H1 (cell line): ENCODE data around the gene ARRB1. TPM values are rescaled to one million over a fixed set of nuclear protein-coding genes. Genes with fewer than 3 reads are reported as not detected.

Experiments
- CTCF ChIA-PET: fragments of 300-600 bp; sonication (Branson Sonifier 250); formaldehyde crosslinking; loops from one replicate; lab custom pipeline; 2021; ENCODE audit not compliant: partially characterized antibody; lab: Charles Lee
- POLR2A ChIA-PET: fragments of 300-600 bp; sonication (Branson Sonifier 250); formaldehyde crosslinking; loops from one replicate; lab custom pipeline; 2021; ENCODE audit warnings: inconsistent platforms; ENCODE audit not compliant: partially characterized antibody; lab: Charles Lee
- DNase-seq, 2 experiments: peaks; one replicate each; pipeline versions ENCODE4 v3.0.0 to v3.0.0-alpha.2; 2010 to 2022; ENCODE audit warnings: low spot score in 2 of 2, low read depth in 1 of 2, mixed read lengths in 1 of 2
- FAIRE-seq: peaks from 2 replicates; lab custom pipeline; 2011; peaks lifted over from hg19 to GRCh38; lab: Jason Lieb, UNC
- H2AFZ ChIP-seq: 2 replicates; pipeline ENCODE4 v1.8.1; 2012; ENCODE audit warnings: low read length, inconsistent platforms
- H2AK5ac ChIP-seq: 2 replicates; pipeline ENCODE4 v1.6.1; 2013; ENCODE audit warnings: low read depth, low read length
- H2BK120ac ChIP-seq: replicated peaks from 2 replicates; pipeline ENCODE3; 2013; ENCODE audit warnings: low read depth, low read length, inconsistent platforms
- H2BK12ac ChIP-seq: 2 replicates; pipeline ENCODE4 v1.6.1; 2013; ENCODE audit warnings: low read depth, low read length
- H2BK15ac ChIP-seq: 2 replicates; pipeline ENCODE4 v1.6.1; 2013; ENCODE audit warnings: low read length
- H2BK20ac ChIP-seq: 2 replicates; pipeline ENCODE4 v1.6.1; 2013; ENCODE audit warnings: low read length
- H2BK5ac ChIP-seq: 2 replicates; pipeline ENCODE4 v1.6.1; 2013; ENCODE audit warnings: low read depth, low read length
- H3K14ac ChIP-seq: 2 replicates; pipeline ENCODE4 v1.6.1; 2013; ENCODE audit warnings: inconsistent platforms; ENCODE audit not compliant: insufficient read length
- H3K18ac ChIP-seq: 2 replicates; pipeline ENCODE4 v1.6.1; 2013; ENCODE audit warnings: low read length; ENCODE audit errors: extremely low read depth
- H3K23ac ChIP-seq: 2 replicates; pipeline ENCODE4 v1.6.1; 2013; ENCODE audit warnings: inconsistent platforms; ENCODE audit not compliant: insufficient read length
- H3K23me2 ChIP-seq: 2 replicates; pipeline ENCODE4 v1.6.1; 2013; ENCODE audit warnings: low read depth, low read length
- H3K27ac ChIP-seq: 2 replicates; pipeline ENCODE4 v1.6.1; 2011; ENCODE audit warnings: low read depth, low read length, inconsistent platforms
- H3K27me3 ChIP-seq, 4 experiments: replicated peaks in 1 of 4; 1 replicate in 1 of 4; 2 replicates in 3 of 4; pipeline versions ENCODE4 v1.6.1 to v1.8.1; 2011 to 2013; ENCODE audit warnings: low read length in 3 of 4, mild to moderate bottlenecking in 3 of 4, inconsistent platforms in 2 of 4, mixed read lengths in 2 of 4, moderate library complexity in 1 of 4; ENCODE audit not compliant: control insufficient read depth in 3 of 4, insufficient read depth in 3 of 4; ENCODE audit errors: extremely low read depth in 1 of 4
- H3K36me3 ChIP-seq, 4 experiments: 2 replicates each; pipeline versions ENCODE4 v1.6.1 to v1.8.1; 2011 to 2013; ENCODE audit warnings: mild to moderate bottlenecking in 4 of 4, low read length in 3 of 4, moderate library complexity in 2 of 4, control low read depth in 1 of 4, inconsistent platforms in 1 of 4; ENCODE audit not compliant: insufficient read depth in 4 of 4, control insufficient read depth in 2 of 4
- H3K4ac ChIP-seq: replicated peaks from 2 replicates; pipeline ENCODE3; 2013; ENCODE audit warnings: low read length, low read depth, mixed read lengths, inconsistent platforms; ENCODE audit not compliant: insufficient read length
- H3K4me1 ChIP-seq, 4 experiments: replicated peaks in 1 of 4; 1 replicate in 1 of 4; 2 replicates in 3 of 4; pipeline versions ENCODE4 v1.6.1 to v1.8.1; 2011 to 2013; ENCODE audit warnings: low read length in 3 of 4, inconsistent platforms in 2 of 4, mixed read lengths in 1 of 4; ENCODE audit not compliant: insufficient read depth in 4 of 4, control insufficient read depth in 3 of 4
- H3K4me2 ChIP-seq, 2 experiments: 2 replicates each; pipeline versions ENCODE4 v1.6.1 to v1.8.1; 2011 to 2013; ENCODE audit warnings: low read depth in 2 of 2, low read length in 2 of 2, control low read depth in 1 of 2, inconsistent platforms in 1 of 2, mild to moderate bottlenecking in 1 of 2; ENCODE audit not compliant: insufficient read depth in 1 of 2
- H3K4me3 ChIP-seq, 4 experiments: fragments of 200-600, 300-600 bp in 1 of 4; sonication (generic), shearing (Covaris generic), sonication (Bioruptor Twin) in 1 of 4; 2 replicates each; pipeline versions ENCODE4 v1.5.1 to v1.8.1; 2011 to 2016; ENCODE audit warnings: low read length in 4 of 4, low read depth in 3 of 4, control low read depth in 2 of 4, inconsistent platforms in 2 of 4, mild to moderate bottlenecking in 2 of 4, mixed read lengths in 1 of 4, moderate library complexity in 1 of 4; ENCODE audit not compliant: insufficient read depth in 2 of 4; ENCODE audit errors: extremely low read depth in 1 of 4
- H3K56ac ChIP-seq: replicated peaks from 2 replicates; pipeline ENCODE3; 2013; ENCODE audit warnings: low read depth, mild to moderate bottlenecking, mixed read lengths, low read length, inconsistent platforms; ENCODE audit not compliant: insufficient read length
- H3K79me1 ChIP-seq: 2 replicates; pipeline ENCODE4 v1.6.1; 2013; ENCODE audit warnings: low read depth, low read length, control low read depth
- H3K79me2 ChIP-seq, 2 experiments: 2 replicates each; pipeline versions ENCODE4 v1.6.1 to v1.8.1; 2012 to 2013; ENCODE audit warnings: low read length in 2 of 2, mild to moderate bottlenecking in 2 of 2, inconsistent platforms in 1 of 2; ENCODE audit not compliant: insufficient read depth in 2 of 2, control insufficient read depth in 1 of 2
- H3K9ac ChIP-seq, 4 experiments: replicated peaks in 1 of 4; 1 replicate in 1 of 4; 2 replicates in 3 of 4; pipeline versions ENCODE4 v1.6.1 to v1.8.1; 2011 to 2013; ENCODE audit warnings: low read depth in 3 of 4, low read length in 3 of 4, control low read depth in 2 of 4, mild to moderate bottlenecking in 2 of 4, moderate library complexity in 2 of 4, inconsistent platforms in 1 of 4; ENCODE audit errors: extremely low read depth in 1 of 4
- H3K9me3 ChIP-seq, 2 experiments: 2 replicates each; pipeline versions ENCODE4 v1.6.1 to v1.8.1; 2012 to 2013; ENCODE audit warnings: mild to moderate bottlenecking in 2 of 2, moderate library complexity in 2 of 2, control low read depth in 1 of 2, inconsistent platforms in 1 of 2, low read depth in 1 of 2, low read length in 1 of 2, mixed read lengths in 1 of 2; ENCODE audit not compliant: insufficient read depth in 2 of 2
- H4K20me1 ChIP-seq, 2 experiments: replicated peaks in 1 of 2; 2 replicates each; pipeline versions ENCODE3 to v1.8.1; 2011 to 2013; ENCODE audit warnings: inconsistent platforms in 2 of 2, low read length in 2 of 2, mild to moderate bottlenecking in 1 of 2; ENCODE audit not compliant: insufficient read depth in 2 of 2, control insufficient read depth in 1 of 2
- H4K5ac ChIP-seq: 2 replicates; pipeline ENCODE4 v1.6.1; 2013; ENCODE audit warnings: low read length, low read depth, mixed read lengths, inconsistent platforms; ENCODE audit not compliant: insufficient read length
- H4K8ac ChIP-seq: 2 replicates; pipeline ENCODE4 v1.8.0; 2013; ENCODE audit warnings: mild to moderate bottlenecking, moderate library complexity, low read length, inconsistent platforms; ENCODE audit not compliant: insufficient read depth; ENCODE audit errors: extremely low read depth
- H4K91ac ChIP-seq: replicated peaks from 2 replicates; pipeline ENCODE3; 2013; ENCODE audit warnings: low read length, mixed read lengths, inconsistent platforms; ENCODE audit not compliant: insufficient read length
- CBX5 ChIP-seq: fragments of 300-800, 300-1000 bp; sonication (generic); IDR thresholded peaks from 2 replicates; pipeline ENCODE4 v1.7.1; 2016; ENCODE audit warnings: antibody characterized with exemption, low read length, low read depth
- CREB1 ChIP-seq: IDR thresholded peaks from 2 replicates; pipeline ENCODE4 v1.6.1; 2012; ENCODE audit warnings: inconsistent platforms
- E2F6 ChIP-seq: IDR thresholded peaks from 2 replicates; pipeline ENCODE4 v1.6.1; 2012; ENCODE audit warnings: inconsistent platforms
- YY1 ChIP-seq: IDR thresholded peaks from 2 replicates; pipeline ENCODE4 v1.6.1; 2011; ENCODE audit warnings: low read depth, mild to moderate bottlenecking, low read length
- WGBS, 2 experiments: shearing (Covaris generic) in 1 of 2; methylation state at CpG; one replicate each; pipeline versions ENCODE4 v1.1.6 to v1.1.7; 2013 to 2015; ENCODE audit warnings: low lambda C conversion rate in 2 of 2, mixed read lengths in 2 of 2, inconsistent platforms in 1 of 2, low coverage in 1 of 2, missing lambda C conversion rate in 1 of 2; ENCODE audit not compliant: insufficient replicate concordance in 2 of 2, insufficient coverage in 1 of 2, insufficient read length in 1 of 2; ENCODE audit errors: extremely low coverage in 1 of 2, missing lambda C conversion rate in 1 of 2; 5-methylcytosine and 5-hydroxymethylcytosine counted together
- polyA plus RNA-seq, 7 experiments: library from polyadenylated mRNA; depleted of rRNA in 3 of 7; stranded (reverse) in 5 of 7; unstranded in 2 of 7; fragments of >200 nt in 5 of 7; fragments of 200-250 nt in 2 of 7; gene quantifications; 1 replicate in 5 of 7; 2 replicates in 1 of 7; 4 replicates in 1 of 7; pipeline versions ENCODE4 v1.2.1 to v1.2.3, GENCODE V29; 2011 to 2013; ENCODE audit warnings: missing spikeins in 2 of 7, mixed read lengths in 2 of 7
- total RNA-seq: library from RNA; stranded (reverse); fragmentation: NEBNext Ultra II Directional; extraction: Animal tissue kit (Norgen Biotek cat#: 25700); gene quantifications from 2 replicates; pipeline ENCODE4 v1.2.1, GENCODE V29; 2021

Gene ARRB1
- total and polyA plus RNA-seq, 2 of the 8 experiments (the other 6 are each of a cell fraction or from before 2014, with no cell fraction given): 9.4 to 31.8 TPM

- H4K8ac ChIP-seq: no peak overlapping the region
- no peak overlapping the region for H4K91ac ChIP-seq
- TF ChIP-seq CREB1: no peak
- TF ChIP-seq E2F6: no peak
- no peak for TF ChIP-seq CBX5
- no peak for TF ChIP-seq YY1
- ChIA-PET CTCF (interaction anchor here (1.0 to 2.0 kb wide), 14 partner anchors 9 to 76 kb away, joined by 3 to 10 read pairs (median 5); no protein-coding TSS in a partner anchor), POLR2A (interaction anchor here (0.9 to 6.6 kb wide), 10 partner anchors 11 to 55 kb away, joined by 3 to 72 read pairs (median 4); no protein-coding TSS in a partner anchor)
- no peak overlapping the region for H3K9ac ChIP-seq
- H3K27me3 ChIP-seq: peaks cover 4 to 11% (median 10%) of the 10 kb centered on the region in 4 experiments; a peak in 6 of 7 replicates
- H3K23ac ChIP-seq: no peak overlapping the region
- peak overlapping the region in 2 of 4 experiments; percentile 55 to 82; a peak in 4 of 8 replicates for H3K4me3 ChIP-seq
- no peaks in the 10 kb centered on the region; a peak in 1 of 4 replicates for H3K79me2 ChIP-seq
- no peak overlapping the region for H3K27ac ChIP-seq
- H2AK5ac ChIP-seq: no peak overlapping the region; the same call in 1 of the 2 replicates
- peaks cover 10 to 24% (median 15%) of the 10 kb centered on the region in 4 experiments for H3K4me1 ChIP-seq
- DNase-seq (no peak), FAIRE-seq (no peak)
- H3K79me1 ChIP-seq: peaks cover 6% of the 10 kb centered on the region
- no peak overlapping the region for H3K56ac ChIP-seq
- H3K4me2 ChIP-seq: peak overlapping the region; percentile 91 to 98
- peak overlapping the region; percentile 22; the same call in 1 of the 2 replicates for H3K18ac ChIP-seq
- H2BK15ac ChIP-seq: peak overlapping the region; percentile 95; the same call in 1 of the 2 replicates
- H3K23me2 ChIP-seq: peaks cover 19% of the 10 kb centered on the region
- H3K9me3 ChIP-seq: no peaks in the 10 kb centered on the region
- 77% methylated on average over 5 of the region's 5 CpGs; no CpG with 5 or more reads in 1 of the 2 experiments for WGBS, 2 experiments
- no peak overlapping the region for H4K5ac ChIP-seq
- no peaks in the 10 kb centered on the region for H3K36me3 ChIP-seq
- peak overlapping the region; percentile 60; the same call in 1 of the 2 replicates for H2BK5ac ChIP-seq
- H2AFZ ChIP-seq: no peak overlapping the region
- peak overlapping the region; percentile 55 for H3K4ac ChIP-seq
- H4K20me1 ChIP-seq: peaks cover 0 to 4% of the 10 kb centered on the region in 2 experiments
- no peak overlapping the region; the same call in 1 of the 2 replicates for H2BK20ac ChIP-seq
- peak overlapping the region; percentile 87; the same call in 1 of the 2 replicates for H2BK12ac ChIP-seq
- H3K14ac ChIP-seq: no peak overlapping the region
- no peak overlapping the region for H2BK120ac ChIP-seq
These were observed 1.2 kb upstream of the ARRB1 start for GRCh38 chr11:75352588-75353206.
